COLO829 (cell line): ENCODE measurements around the gene MTM1.

Experiments
- DNase-seq: peaks from one replicate; pipeline ENCODE4 v3.0.0; 2012; ENCODE audit warnings: low spot score

The MTM1 gene

GRCh38 chrX:150568320-150569154, at the start of gene MTM1:
Gene MTM1 (plus strand): TSS chrX:150568621. CDS start chrX:150592615, 23,994 bp downstream.
- peak; percentile 96 for DNase-seq

GRCh38 chrX:150522494-150522893, 45.9 kb upstream of the MTM1 start:
- DNase-seq: no peak

- no peak for DNase-seq
Observed at GRCh38 chrX:150525061-150525919, 43.1 kb upstream of the MTM1 start.

GRCh38 chrX:150526692-150527091, 41.7 kb upstream of the MTM1 start:
- no peak for DNase-seq

GRCh38 chrX:150527108-150527507, 41.3 kb upstream of the MTM1 start:
- no peak for DNase-seq

GRCh38 chrX:150529587-150529986, 38.8 kb upstream of the MTM1 start:
- DNase-seq: no peak

- DNase-seq: no peak
Observed at GRCh38 chrX:150530821-150531220, 37.6 kb upstream of the MTM1 start.

- DNase-seq: no peak
Observed at GRCh38 chrX:150531467-150531866, 37.0 kb upstream of the MTM1 start.

GRCh38 chrX:150533863-150534262, 34.6 kb upstream of the MTM1 start:
- DNase-seq: no peak

GRCh38 chrX:150536455-150537116, 31.8 kb upstream of the MTM1 start:
- DNase-seq: no peak

GRCh38 chrX:150537851-150538250, 30.6 kb upstream of the MTM1 start:
- no peak for DNase-seq

- no peak for DNase-seq
Observed at GRCh38 chrX:150540965-150541364, 27.5 kb upstream of the MTM1 start.

- no peak for DNase-seq
Observed at GRCh38 chrX:150542846-150543229, 25.6 kb upstream of the MTM1 start.

- no peak for DNase-seq
Observed at GRCh38 chrX:150543230-150544155, 24.9 kb upstream of the MTM1 start.

- DNase-seq: no peak
Observed at GRCh38 chrX:150544222-150544787, 24.1 kb upstream of the MTM1 start.

GRCh38 chrX:150544835-150545770, 23.3 kb upstream of the MTM1 start:
- no peak for DNase-seq

GRCh38 chrX:150546711-150547153, 21.7 kb upstream of the MTM1 start:
- no peak for DNase-seq

- DNase-seq: no peak
Observed at GRCh38 chrX:150547375-150548115, 20.9 kb upstream of the MTM1 start.

GRCh38 chrX:150548251-150548650, 20.2 kb upstream of the MTM1 start:
- DNase-seq: no peak
